Ishikawa (cell line): ENCODE results near the gene TRIM2.
A peak's percentile ranks its signal among the peaks of the same experiment; 100 is the strongest.

Source experiments
- CEBPB ChIP-seq: IDR thresholded peaks from 2 replicates; pipeline ENCODE4 v1.6.1; 2012
- CREB1 ChIP-seq: IDR thresholded peaks from 2 replicates; pipeline ENCODE4 v1.6.1; 2012; ENCODE audit warnings: low read depth
- EGR1 ChIP-seq: IDR thresholded peaks from 2 replicates; pipeline ENCODE4 v1.6.1; 2012
- EP300 ChIP-seq: IDR thresholded peaks from 2 replicates; pipeline ENCODE4 v1.6.1; 2012; ENCODE audit warnings: borderline replicate concordance
- FOXM1 ChIP-seq: IDR thresholded peaks from 2 replicates; pipeline ENCODE4 v1.6.1; 2012; ENCODE audit warnings: low read depth, borderline replicate concordance
- MAX ChIP-seq: IDR thresholded peaks from 2 replicates; pipeline ENCODE4 v1.6.1; 2012
- NFIC ChIP-seq: IDR thresholded peaks from 2 replicates; pipeline ENCODE4 v1.6.1; 2012
- RAD21 ChIP-seq: IDR thresholded peaks from 2 replicates; pipeline ENCODE4 v1.6.1; 2012; ENCODE audit warnings: low read depth
- REST ChIP-seq: IDR thresholded peaks from 2 replicates; pipeline ENCODE4 v1.6.1; 2012; ENCODE audit warnings: low read depth, mild to moderate bottlenecking
- TAF1 ChIP-seq: IDR thresholded peaks from 2 replicates; pipeline ENCODE4 v1.6.1; 2012; ENCODE audit warnings: low read depth, mild to moderate bottlenecking
- TCF12 ChIP-seq: IDR thresholded peaks from 2 replicates; pipeline ENCODE4 v1.6.1; 2012; ENCODE audit warnings: low read depth
- TEAD4 ChIP-seq: IDR thresholded peaks from 2 replicates; pipeline ENCODE4 v1.6.1; 2012
- USF1 ChIP-seq: IDR thresholded peaks from 2 replicates; pipeline ENCODE4 v1.6.1; 2012
- YY1 ChIP-seq: IDR thresholded peaks from 2 replicates; pipeline ENCODE4 v1.6.1; 2012; ENCODE audit warnings: low read depth
- ZBTB7A ChIP-seq: IDR thresholded peaks from 2 replicates; pipeline ENCODE4 v1.6.1; 2012; ENCODE audit warnings: low read depth

Gene TRIM2

GRCh38 chr4:153207567-153207966 lies 3.3 kb downstream of the TRIM2 start:
- TF ChIP-seq FOXM1 (no peak), CREB1 (no peak), CEBPB (no peak), EP300 (no peak), USF1 (no peak), ZBTB7A (no peak), RAD21 (peak; percentile 45), TEAD4 (no peak), MAX (no peak)

- TF ChIP-seq REST, result no peak
- no peak for TF ChIP-seq ZBTB7A
- no peak for TF ChIP-seq FOXM1
- no peak for TF ChIP-seq MAX
Observed at GRCh38 chr4:153209410-153209809, 5.2 kb downstream of the TRIM2 start.

GRCh38 chr4:153210727-153211126 lies 6.5 kb downstream of the TRIM2 start:
- TF ChIP-seq EP300 (no peak), RAD21 (no peak), REST (no peak), TEAD4 (no peak), YY1 (no peak), USF1 (no peak), NFIC (no peak)

- TF ChIP-seq CEBPB (peak; percentile 94), TAF1 (no peak), TCF12 (no peak)
Observed at GRCh38 chr4:153211986-153212728, 7.9 kb downstream of the TRIM2 start.

GRCh38 chr4:153212736-153213135 lies 8.5 kb downstream of the TRIM2 start:
- TF ChIP-seq ZBTB7A (no peak), EGR1 (no peak), MAX (no peak), TCF12 (no peak), CEBPB (no peak), FOXM1 (no peak), RAD21 (no peak), TAF1 (no peak), REST (no peak), TEAD4 (no peak), NFIC (no peak)
